Smooth muscle cell (in vitro differentiated cells): ENCODE results near the gene SLC4A8. TPM values are rescaled to one million over a fixed set of nuclear protein-coding genes. Genes with fewer than 3 reads are reported as not detected.

Experiments used
- DNase-seq: peaks from one replicate; lab custom pipeline; 2025; ENCODE audit not compliant: unreplicated experiment; lab: John Stamatoyannopoulos, UW
- H2AFZ ChIP-seq: fragments of 200-600 bp; sonication (generic); 2 replicates; pipeline ENCODE4 v1.6.0; 2016; ENCODE audit warnings: antibody characterized with exemption, low read depth, mild to moderate bottlenecking
- H3F3A ChIP-seq: fragments of 200-600 bp; sonication (generic); 2 replicates; pipeline ENCODE4 v1.6.0; 2017; ENCODE audit warnings: antibody characterized with exemption, low read depth
- H3K27ac ChIP-seq: fragments of 200-600 bp; sonication (generic); 2 replicates; pipeline ENCODE4 v1.5.1; 2016; ENCODE audit warnings: low read depth, mild to moderate bottlenecking
- H3K27me3 ChIP-seq: fragments of 200-600 bp; sonication (generic); 2 replicates; pipeline ENCODE4 v1.6.1; 2016; ENCODE audit warnings: low read depth, mild to moderate bottlenecking
- H3K36me3 ChIP-seq: fragments of 200-600 bp; sonication (generic); 2 replicates; pipeline ENCODE4 v1.5.1; 2016; ENCODE audit warnings: low read depth
- H3K4me1 ChIP-seq: fragments of 200-600 bp; sonication (generic); 2 replicates; pipeline ENCODE4 v1.5.1; 2016; ENCODE audit warnings: low read depth
- H3K4me2 ChIP-seq: fragments of 200-600 bp; sonication (generic); 2 replicates; pipeline ENCODE4 v1.6.0; 2016; ENCODE audit warnings: mild to moderate bottlenecking
- H3K4me3 ChIP-seq: fragments of 200-600 bp; sonication (generic); 2 replicates; pipeline ENCODE4 v1.5.1; 2016; ENCODE audit warnings: mild to moderate bottlenecking
- H3K79me2 ChIP-seq: fragments of 200-600 bp; sonication (generic); 2 replicates; pipeline ENCODE4 v1.6.0; 2016; ENCODE audit warnings: low read depth, mild to moderate bottlenecking
- H3K9ac ChIP-seq: fragments of 200-600 bp; sonication (generic); 2 replicates; pipeline ENCODE4 v1.6.0; 2016; ENCODE audit warnings: low read depth
- H3K9me3 ChIP-seq: fragments of 200-600 bp; sonication (generic); replicated peaks from 2 replicates; pipeline ENCODE4 v1.5.1; 2016; ENCODE audit warnings: low read depth
- H4K20me1 ChIP-seq: fragments of 200-600 bp; sonication (generic); 2 replicates; pipeline ENCODE4 v1.6.0; 2016; ENCODE audit warnings: low read depth
- whole genome bisulfite sequencing: methylation state at CpG from one replicate; pipeline ENCODE4 v1.1.7; 2016; ENCODE audit warnings: low lambda C conversion rate; 5-methylcytosine and 5-hydroxymethylcytosine counted together
- polyA plus RNA-seq: library from polyadenylated mRNA; unstranded; fragments of >200 nt; fragmentation: Nextera tagmentation; extraction: Ambion mirVana; gene quantifications from 2 replicates; pipeline ENCODE4 v1.2.1, GENCODE V29; 2016
- total RNA-seq: library from RNA; depleted of rRNA; stranded (reverse); fragments of >200 nt; gene quantifications from 2 replicates; pipeline ENCODE4 v1.2.3, GENCODE V29; 2014
- TF ChIP-seq, protein P1 (sequence below): fragments of 200-600 bp; sonication (generic); IDR thresholded peaks from 2 replicates; pipeline ENCODE4 v1.5.1; 2017; ENCODE audit warnings: borderline replicate concordance, mild to moderate bottlenecking, antibody characterized with exemption; ENCODE audit not compliant: insufficient read depth, poor library complexity, severe bottlenecking

SLC4A8 gene
- total and polyA plus RNA-seq, 2 experiments from 2014 or later: 1.00 to 5.2 TPM

GRCh38 chr12:51395283-51396230, 29.1 kb upstream of the SLC4A8 start:
- no peak overlapping the region for H2AFZ ChIP-seq
- H3K9me3 ChIP-seq: no peaks in the 10 kb centered on the region
- no peaks in the 10 kb centered on the region for H3K27me3 ChIP-seq
- H3F3A ChIP-seq: peaks cover 3% of the 10 kb centered on the region
- H3K4me3 ChIP-seq: no peak overlapping the region
- H3K36me3 ChIP-seq: no peaks in the 10 kb centered on the region
- no peak for DNase-seq
- TF ChIP-seq, protein P1, sequence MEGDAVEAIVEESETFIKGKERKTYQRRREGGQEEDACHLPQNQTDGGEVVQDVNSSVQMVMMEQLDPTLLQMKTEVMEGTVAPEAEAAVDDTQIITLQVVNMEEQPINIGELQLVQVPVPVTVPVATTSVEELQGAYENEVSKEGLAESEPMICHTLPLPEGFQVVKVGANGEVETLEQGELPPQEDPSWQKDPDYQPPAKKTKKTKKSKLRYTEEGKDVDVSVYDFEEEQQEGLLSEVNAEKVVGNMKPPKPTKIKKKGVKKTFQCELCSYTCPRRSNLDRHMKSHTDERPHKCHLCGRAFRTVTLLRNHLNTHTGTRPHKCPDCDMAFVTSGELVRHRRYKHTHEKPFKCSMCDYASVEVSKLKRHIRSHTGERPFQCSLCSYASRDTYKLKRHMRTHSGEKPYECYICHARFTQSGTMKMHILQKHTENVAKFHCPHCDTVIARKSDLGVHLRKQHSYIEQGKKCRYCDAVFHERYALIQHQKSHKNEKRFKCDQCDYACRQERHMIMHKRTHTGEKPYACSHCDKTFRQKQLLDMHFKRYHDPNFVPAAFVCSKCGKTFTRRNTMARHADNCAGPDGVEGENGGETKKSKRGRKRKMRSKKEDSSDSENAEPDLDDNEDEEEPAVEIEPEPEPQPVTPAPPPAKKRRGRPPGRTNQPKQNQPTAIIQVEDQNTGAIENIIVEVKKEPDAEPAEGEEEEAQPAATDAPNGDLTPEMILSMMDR: no peak
- H3K27ac ChIP-seq: no peak overlapping the region
- no peaks in the 10 kb centered on the region for H3K4me1 ChIP-seq
- H3K4me2 ChIP-seq: no peak overlapping the region
- WGBS: 67% methylated on average over 7 of the region's 8 CpGs
- no peak overlapping the region for H3K9ac ChIP-seq
- H4K20me1 ChIP-seq: no peaks in the 10 kb centered on the region
- no peaks in the 10 kb centered on the region for H3K79me2 ChIP-seq

- no peak overlapping the region for H3K4me2 ChIP-seq
- H3K4me3 ChIP-seq: no peak overlapping the region
- 49% methylated on average over 4 of the region's 4 CpGs for WGBS
These were observed 27.0 kb upstream of the SLC4A8 start for GRCh38 chr12:51397670-51398069.

GRCh38 chr12:51399891-51400290, 24.7 kb upstream of the SLC4A8 start:
- Histone ChIP-seq H3K4me3 (no peak overlapping the region), H3K9ac (no peak overlapping the region), H3K79me2 (no peaks in the 10 kb centered on the region), H2AFZ (no peak overlapping the region), H3K4me2 (no peak overlapping the region), H3K36me3 (no peaks in the 10 kb centered on the region), H3F3A (no peaks in the 10 kb centered on the region), H3K27me3 (no peaks in the 10 kb centered on the region), H4K20me1 (no peaks in the 10 kb centered on the region), H3K4me1 (no peaks in the 10 kb centered on the region), H3K27ac (no peak overlapping the region), H3K9me3 (no peaks in the 10 kb centered on the region)
- WGBS: 79% methylated on average over 4 of the region's 4 CpGs
- TF ChIP-seq, protein P1: no peak
- no peak for DNase-seq

More at GRCh38 chr12:51397670-51398069, 27.0 kb upstream of the SLC4A8 start:
- H3K9me3 ChIP-seq: no peaks in the 10 kb centered on the region
- no peaks in the 10 kb centered on the region for H4K20me1 ChIP-seq
- no peak overlapping the region for H3K27ac ChIP-seq
- H3K79me2 ChIP-seq: no peaks in the 10 kb centered on the region
- H2AFZ ChIP-seq: no peak overlapping the region
- no peaks in the 10 kb centered on the region for H3K36me3 ChIP-seq
- peaks cover 3% of the 10 kb centered on the region for H3F3A ChIP-seq
- TF ChIP-seq, protein P1: no peak
- no peak for DNase-seq
- H3K9ac ChIP-seq: no peak overlapping the region
- no peaks in the 10 kb centered on the region for H3K27me3 ChIP-seq
- H3K4me1 ChIP-seq: no peaks in the 10 kb centered on the region
